Left ventricle myocardium inferior (tissue), 1 donor: Measurements from ENCODE around the gene TBC1D20. TPM values are rescaled to one million over a fixed set of nuclear protein-coding genes. Genes with fewer than 3 reads are reported as not detected.

ENCODE experiments used
- DNase-seq: peaks from one replicate; pipeline ENCODE4 v3.0.0-alpha.2; 2020
- H3K27ac ChIP-seq: fragments of 200-600 bp; replicated peaks from 2 replicates; pipeline ENCODE4 v1.8.0; 2021
- H3K27me3 ChIP-seq: fragments of 200-600 bp; 2 replicates; pipeline ENCODE4 v1.8.0; 2021; ENCODE audit warnings: low read depth
- H3K36me3 ChIP-seq: fragments of 200-600 bp; 2 replicates; pipeline ENCODE4 v1.8.0; 2021
- H3K4me1 ChIP-seq: fragments of 200-600 bp; 2 replicates; pipeline ENCODE4 v1.8.0; 2021
- H3K4me3 ChIP-seq: fragments of 200-600 bp; 2 replicates; pipeline ENCODE4 v1.8.0; 2021; ENCODE audit warnings: mild to moderate bottlenecking, moderate library complexity
- H3K9me3 ChIP-seq: fragments of 200-600 bp; replicated peaks from 2 replicates; pipeline ENCODE4 v1.8.0; 2021
- intact Hi-C: fragments of 100-400 bp; cut with micrococcal nuclease; formaldehyde crosslinking; loops from one replicate; pipeline ENCODE4 v1.11.0; 2022
- total RNA-seq: library from RNA; stranded (reverse); fragmentation: NEBNext Ultra II Directional; extraction: Animal tissue kit (Norgen Biotek cat#: 25700); gene quantifications from one replicate; pipeline ENCODE4 v1.2.1, GENCODE V29; 2021
- TF ChIP-seq, protein P1 (sequence below): fragments of 200-600 bp; IDR thresholded peaks from 2 replicates; pipeline ENCODE4 v1.8.0; 2021; ENCODE audit warnings: antibody characterized with exemption, mild to moderate bottlenecking, borderline replicate concordance
- donor health status: DM: no; HTN: yes; CAD: no; lungs with severe emphysema.

Gene TBC1D20
- total RNA-seq, 1 donor from 2014 or later: 23.0 TPM

DNA sequence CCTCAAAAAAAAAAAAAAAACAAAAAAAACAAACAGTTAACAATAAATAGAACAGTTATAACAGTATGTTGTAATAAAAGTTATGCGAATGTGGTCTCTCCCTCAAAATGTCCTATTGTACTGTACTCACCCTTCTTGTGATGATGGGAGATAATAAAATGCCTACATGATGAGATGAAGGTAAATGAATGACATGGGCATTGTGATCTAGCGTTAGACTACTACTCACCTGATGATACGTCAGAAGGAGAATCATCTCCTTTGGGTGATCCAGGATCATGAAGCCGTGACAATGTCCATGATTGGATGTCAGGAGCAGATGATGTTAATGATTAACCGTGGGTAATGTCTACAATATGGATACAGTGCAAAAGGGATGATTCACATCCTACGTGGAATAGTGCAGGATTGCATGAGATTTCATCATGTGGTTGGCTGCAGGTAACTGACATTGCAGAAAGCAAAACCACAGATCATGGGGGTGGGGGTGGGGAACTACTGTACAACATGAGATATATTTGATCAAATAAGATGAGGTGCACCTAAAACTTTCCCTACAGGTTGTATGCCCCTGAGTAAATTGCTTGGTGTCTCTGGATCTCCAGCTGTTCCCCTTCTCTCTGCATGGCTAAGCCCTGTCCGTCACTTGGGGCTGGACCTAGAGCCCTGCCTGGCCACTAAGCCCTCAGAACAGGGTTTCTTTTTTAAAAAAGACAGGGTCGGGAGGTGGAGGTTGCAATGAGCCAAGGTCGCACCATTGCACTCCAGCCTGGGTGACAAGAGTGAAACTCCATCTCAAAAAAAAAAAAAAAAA is 60.4 kb downstream of the TBC1D20 start:
- H3K36me3 ChIP-seq: no peaks in the 10 kb centered on the region
- intact Hi-C loops: no loop called here
- peaks cover 1% of the 10 kb centered on the region for H3K4me1 ChIP-seq
- H3K4me3 ChIP-seq: no peak overlapping the region
- H3K27me3 ChIP-seq: no peaks in the 10 kb centered on the region
- DNase-seq: no peak
- TF ChIP-seq, protein P1, sequence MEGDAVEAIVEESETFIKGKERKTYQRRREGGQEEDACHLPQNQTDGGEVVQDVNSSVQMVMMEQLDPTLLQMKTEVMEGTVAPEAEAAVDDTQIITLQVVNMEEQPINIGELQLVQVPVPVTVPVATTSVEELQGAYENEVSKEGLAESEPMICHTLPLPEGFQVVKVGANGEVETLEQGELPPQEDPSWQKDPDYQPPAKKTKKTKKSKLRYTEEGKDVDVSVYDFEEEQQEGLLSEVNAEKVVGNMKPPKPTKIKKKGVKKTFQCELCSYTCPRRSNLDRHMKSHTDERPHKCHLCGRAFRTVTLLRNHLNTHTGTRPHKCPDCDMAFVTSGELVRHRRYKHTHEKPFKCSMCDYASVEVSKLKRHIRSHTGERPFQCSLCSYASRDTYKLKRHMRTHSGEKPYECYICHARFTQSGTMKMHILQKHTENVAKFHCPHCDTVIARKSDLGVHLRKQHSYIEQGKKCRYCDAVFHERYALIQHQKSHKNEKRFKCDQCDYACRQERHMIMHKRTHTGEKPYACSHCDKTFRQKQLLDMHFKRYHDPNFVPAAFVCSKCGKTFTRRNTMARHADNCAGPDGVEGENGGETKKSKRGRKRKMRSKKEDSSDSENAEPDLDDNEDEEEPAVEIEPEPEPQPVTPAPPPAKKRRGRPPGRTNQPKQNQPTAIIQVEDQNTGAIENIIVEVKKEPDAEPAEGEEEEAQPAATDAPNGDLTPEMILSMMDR: no peak
- no peak overlapping the region for H3K27ac ChIP-seq
- no peaks in the 10 kb centered on the region for H3K9me3 ChIP-seq

DNA sequence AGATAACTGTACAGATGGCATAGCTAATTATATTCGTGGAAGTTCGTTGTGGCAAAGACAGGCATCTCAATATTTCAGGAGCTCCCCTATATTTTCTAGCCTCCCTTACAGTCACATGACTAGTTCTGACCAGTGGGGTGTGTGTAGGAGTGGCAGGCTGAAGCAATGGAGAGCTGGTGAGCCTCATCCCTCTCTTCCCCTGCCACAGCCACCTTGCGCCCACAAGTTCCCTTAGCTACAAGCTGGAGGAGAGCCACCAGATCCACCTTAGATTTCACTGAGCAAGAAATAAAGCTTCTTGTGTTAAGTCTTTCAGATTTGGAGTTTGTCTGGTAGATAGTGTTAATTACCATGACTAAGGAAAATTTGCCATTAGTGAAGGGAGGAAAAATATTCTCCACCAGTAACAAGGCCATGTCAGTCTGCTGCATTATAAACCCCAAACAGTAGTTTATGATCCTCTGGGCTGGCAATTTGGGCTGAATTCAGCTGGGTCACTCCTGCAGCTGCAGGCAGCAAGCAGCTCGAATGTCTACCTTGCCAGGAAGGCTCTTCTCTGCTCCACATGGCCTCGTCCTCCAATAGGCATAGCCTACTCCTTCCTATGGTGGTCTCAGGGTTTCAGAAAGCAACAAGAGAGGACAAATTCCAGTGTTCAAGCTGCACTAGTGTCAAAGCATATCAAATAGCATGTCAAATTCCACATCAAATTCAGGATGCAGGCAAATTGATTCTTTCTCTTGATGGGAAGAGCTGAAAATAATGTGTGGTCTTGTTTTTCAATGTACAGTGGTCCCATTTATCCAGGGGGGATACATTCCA is 61.7 kb downstream of the TBC1D20 start:
- Histone ChIP-seq H3K36me3 (peaks cover 9% of the 10 kb centered on the region), H3K27ac (no peak overlapping the region), H3K9me3 (no peaks in the 10 kb centered on the region), H3K27me3 (no peaks in the 10 kb centered on the region), H3K4me3 (no peak overlapping the region), H3K4me1 (no peaks in the 10 kb centered on the region)
- TF ChIP-seq, protein P1: no peak
- intact Hi-C loops: no loop called here
- no peak for DNase-seq

DNA sequence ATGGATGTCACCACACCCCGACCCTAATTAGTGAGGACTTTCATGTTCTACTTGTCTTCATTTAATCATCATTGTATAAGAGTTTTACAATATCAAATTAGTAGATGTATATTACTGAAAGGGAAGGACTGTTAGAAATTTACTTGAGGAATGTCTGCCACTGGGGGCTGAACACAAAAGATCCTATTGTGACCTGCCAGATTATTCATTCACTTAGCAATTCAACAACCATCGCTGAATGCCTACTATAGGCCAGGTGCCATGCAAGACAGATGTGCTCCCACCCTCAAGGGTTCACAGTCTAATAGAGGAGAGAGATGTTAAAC is 62.2 kb downstream of the TBC1D20 start:
- DNase-seq: no peak
- Histone ChIP-seq H3K4me3 (no peak overlapping the region), H3K27me3 (no peaks in the 10 kb centered on the region), H3K4me1 (no peaks in the 10 kb centered on the region), H3K9me3 (no peaks in the 10 kb centered on the region), H3K36me3 (peaks cover 9% of the 10 kb centered on the region), H3K27ac (no peak overlapping the region)
- intact Hi-C loops: no loop called here
- TF ChIP-seq, protein P1: no peak

DNA sequence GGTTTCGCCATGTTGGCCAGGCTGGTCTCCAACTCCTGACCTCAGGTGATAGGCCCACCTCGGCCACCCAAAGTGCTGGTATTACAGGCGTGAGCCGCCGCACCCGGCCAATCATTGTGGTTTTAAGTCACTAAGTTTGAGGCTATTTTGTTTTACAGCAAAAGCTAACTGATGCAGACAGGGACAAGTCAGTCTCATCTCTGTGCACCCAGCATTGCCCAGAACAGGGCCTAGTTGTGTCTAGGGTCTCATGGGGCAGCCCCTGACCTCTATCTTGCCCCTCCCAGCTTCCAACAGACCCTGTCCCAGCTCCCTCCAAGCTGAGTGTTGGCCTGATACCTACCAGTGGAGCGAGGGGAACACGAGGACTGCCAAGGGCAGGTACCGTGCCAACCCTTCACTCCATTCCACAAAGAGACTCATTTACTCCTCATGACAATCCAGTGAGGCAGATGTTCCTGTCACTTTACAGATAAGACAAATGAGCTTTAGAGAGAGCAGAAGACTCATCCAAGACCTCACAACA is 63.1 kb downstream of the TBC1D20 start:
- no peaks in the 10 kb centered on the region for H3K4me1 ChIP-seq
- no peak overlapping the region for H3K4me3 ChIP-seq
- peaks cover 9% of the 10 kb centered on the region for H3K36me3 ChIP-seq
- no peak overlapping the region for H3K27ac ChIP-seq
- no peak for DNase-seq
- no peaks in the 10 kb centered on the region for H3K9me3 ChIP-seq
- TF ChIP-seq, protein P1: no peak
- no peaks in the 10 kb centered on the region for H3K27me3 ChIP-seq
- intact Hi-C loops: no loop called here

DNA sequence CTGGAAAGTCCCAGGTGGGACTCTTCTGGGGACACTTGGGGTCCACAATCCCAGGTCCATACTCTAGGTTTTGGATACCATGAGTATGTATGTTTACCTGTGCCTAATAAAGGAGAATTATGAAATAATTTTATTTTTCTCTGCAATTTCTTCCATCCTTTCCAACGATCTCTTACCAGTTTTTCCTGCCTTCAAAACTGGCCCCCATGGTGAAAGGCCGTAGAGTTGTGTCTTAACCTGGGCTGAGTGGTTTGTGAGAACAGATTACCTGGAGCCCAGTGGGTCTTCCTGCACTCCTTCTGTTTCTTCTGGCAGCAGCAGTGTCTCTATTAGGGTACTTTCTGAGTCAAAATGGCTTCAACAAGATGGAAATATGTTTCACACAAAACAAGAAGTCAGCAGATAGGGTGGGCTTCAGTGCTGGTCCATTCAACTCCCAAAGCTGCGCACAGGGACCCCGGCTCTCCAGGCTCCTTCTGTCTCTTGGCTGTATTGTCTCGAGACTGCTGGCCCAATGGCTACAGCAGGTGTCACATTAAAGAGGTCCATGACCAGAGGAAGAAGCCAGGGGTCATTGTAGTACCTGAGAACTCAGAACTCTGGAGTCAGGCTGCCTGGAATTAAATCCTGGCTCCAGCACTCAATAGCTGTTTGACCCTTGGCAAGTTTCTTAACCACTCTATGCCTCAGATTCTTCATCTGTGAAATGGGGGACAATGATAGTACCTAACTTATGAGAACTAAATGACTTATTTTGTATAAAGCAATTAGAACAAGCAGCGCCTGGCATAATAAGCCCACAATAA is 64.7 kb downstream of the TBC1D20 start:
- Histone ChIP-seq H3K4me1 (no peaks in the 10 kb centered on the region), H3K27ac (no peak overlapping the region), H3K36me3 (peaks cover 9% of the 10 kb centered on the region), H3K9me3 (no peaks in the 10 kb centered on the region), H3K27me3 (no peaks in the 10 kb centered on the region), H3K4me3 (no peak overlapping the region)
- TF ChIP-seq, protein P1: no peak
- DNase-seq: no peak
- intact Hi-C loops: no loop called here
